Fibroblast of lung (primary cell): ENCODE results near the gene NOL11.

Experiments
- CTCF ChIP-seq, 2 donors: IDR thresholded peaks in 1 of 2; conservative IDR thresholded peaks in 1 of 2; 1 replicate in 1 of 2; 2 replicates in 1 of 2; pipeline ENCODE4 v1.5.1; 2011 to 2012; ENCODE audit warnings: low read length in 2 of 2, control low read depth in 1 of 2, inconsistent platforms in 1 of 2, low read depth in 1 of 2, mild to moderate bottlenecking in 1 of 2
- EZH2 ChIP-seq: IDR thresholded peaks from 2 replicates; pipeline ENCODE4 v1.5.1; 2012; ENCODE audit warnings: low read length, control low read depth, mild to moderate bottlenecking; ENCODE audit errors: missing control alignments

GRCh38 chr17:67700037-67700724, 17.6 kb upstream of the NOL11 start:
- TF ChIP-seq CTCF (conservative IDR thresholded peaks at IDR 0.05 in 1 of 2, IDR thresholded peaks at IDR 0.05 in 1 of 2; ENCODE audit: low read depth in 1 of 2, low read length in 2 of 2) (no peak), EZH2 (no peak)
